Sigmoid colon (tissue), 7 donors: ENCODE results near the gene MLPH. TPM values are rescaled to one million over a fixed set of nuclear protein-coding genes. Genes with fewer than 3 reads are reported as not detected.

Experiments used
- DNase-seq: peaks from one replicate; pipeline ENCODE4 v3.0.0-alpha.2; 2019
- H3K27ac ChIP-seq, 4 donors: fragments of 200-600 bp; sonication (generic); one replicate each; pipeline ENCODE4 v1.5.1; 2016 to 2019; ENCODE audit warnings: mild to moderate bottlenecking in 1 of 4
- H3K27me3 ChIP-seq, 3 donors: fragments of 200-600 bp; sonication (generic); one replicate each; pipeline ENCODE4 v1.5.1; 2019; ENCODE audit warnings: mild to moderate bottlenecking in 1 of 3
- H3K36me3 ChIP-seq, 4 donors: fragments of 200-600 bp; sonication (generic); one replicate each; pipeline ENCODE4 v1.5.1; 2016 to 2019
- H3K4me1 ChIP-seq, 4 donors: fragments of 200-600 bp; sonication (generic); one replicate each; pipeline ENCODE4 v1.5.1; 2017 to 2019
- H3K4me3 ChIP-seq, 4 donors: fragments of 200-600 bp; sonication (generic); one replicate each; pipeline ENCODE4 v1.5.1; 2017 to 2019; ENCODE audit warnings: mild to moderate bottlenecking in 2 of 4, moderate library complexity in 1 of 4
- H3K9me3 ChIP-seq, 4 donors: fragments of 200-600 bp in 3 of 4; sonication (generic) in 3 of 4; one replicate each; pipeline versions ENCODE4 v1.5.1 to v1.6.1; 2013 to 2019
- CTCF ChIP-seq, 4 experiments: fragments of 450-650 bp in 3 of 4; fragments of 200-600 bp in 1 of 4; IDR thresholded peaks; one replicate each; pipeline ENCODE4 v1.5.1; 2016 to 2019; ENCODE audit warnings: antibody characterized with exemption in 4 of 4, mild to moderate bottlenecking in 3 of 4, moderate library complexity in 2 of 4
- EP300 ChIP-seq, 4 donors: sonication (generic); formaldehyde crosslinking; IDR thresholded peaks; one replicate each; pipeline ENCODE4 v1.6.1; 2017; ENCODE audit warnings: antibody characterized with exemption in 4 of 4
- POLR2A ChIP-seq, 2 donors: fragments of 450-650 bp; IDR thresholded peaks; one replicate each; pipeline ENCODE4 v1.6.1; 2016; ENCODE audit warnings: antibody characterized with exemption in 2 of 2, mild to moderate bottlenecking in 2 of 2, moderate library complexity in 2 of 2
- POLR2AphosphoS5 ChIP-seq, 4 donors: sonication (generic); formaldehyde crosslinking; IDR thresholded peaks; one replicate each; pipeline ENCODE4 v1.6.1; 2017; ENCODE audit warnings: antibody characterized with exemption in 4 of 4
- WGBS, 2 donors: extraction: QIAGEN DNeasy Blood & Tissue Kit; methylation state at CpG; one replicate each; pipeline ENCODE4 v1.1.7; 2013; 5-methylcytosine and 5-hydroxymethylcytosine counted together
- intact Hi-C: fragments of 100-400 bp; cut with DNase I; formaldehyde crosslinking; loops from one replicate; pipeline ENCODE4 v1.15.1; 2023
- polyA plus RNA-seq, 3 donors: library from polyadenylated mRNA; stranded (reverse); fragments of 200-250 nt; gene quantifications; one replicate each; pipeline ENCODE4 v1.2.3, GENCODE V29; 2013
- total RNA-seq, 4 donors: library from RNA; depleted of rRNA; stranded (reverse); fragments of >200 nt; gene quantifications; one replicate each; pipeline ENCODE4 v1.1.0, GENCODE V29; 2016
- donor health status: healthy with polysubstance abuse.
- donor health status: Bipolar disorder and iron deficiency.
- donor health status: healthy.

Gene MLPH
- total and polyA plus RNA-seq, 7 donors: 1.8 to 79.3 (median 21.9) TPM

- H3K27me3 ChIP-seq: no peaks in the 10 kb centered on the region
- intact Hi-C loops: no loop called here
- H3K36me3 ChIP-seq: no peaks in the 10 kb centered on the region
- H3K4me3 ChIP-seq: no peak overlapping the region
- TF ChIP-seq EP300 (IDR thresholded peaks at IDR 0.05) (no peak), CTCF (IDR thresholded peaks at IDR 0.05) (no peak), POLR2A (IDR thresholded peaks at IDR 0.05) (no peak), POLR2AphosphoS5 (IDR thresholded peaks at IDR 0.05) (no peak)
- DNase-seq: no peak
- no peaks in the 10 kb centered on the region for H3K9me3 ChIP-seq
- no peaks in the 10 kb centered on the region for H3K4me1 ChIP-seq
- H3K27ac ChIP-seq: no peak overlapping the region
- 92 to 96% methylated on average over 12 of the region's 12 CpGs for WGBS, 2 donors
These were observed 43.7 kb downstream of the MLPH start for GRCh38 chr2:237530472-237531433.

- intact Hi-C loops: no loop called here
- H3K27me3 ChIP-seq: no peaks in the 10 kb centered on the region
- H3K27ac ChIP-seq: no peak overlapping the region
- WGBS, 2 donors: 78 to 85% methylated on average over 11 of the region's 11 CpGs
- DNase-seq: no peak
- TF ChIP-seq CTCF (IDR thresholded peaks at IDR 0.05) (no peak), EP300 (IDR thresholded peaks at IDR 0.05) (no peak), POLR2AphosphoS5 (IDR thresholded peaks at IDR 0.05) (no peak), POLR2A (IDR thresholded peaks at IDR 0.05) (no peak)
- H3K4me3 ChIP-seq: no peak overlapping the region
- no peaks in the 10 kb centered on the region for H3K9me3 ChIP-seq
- H3K4me1 ChIP-seq: no peaks in the 10 kb centered on the region
- H3K36me3 ChIP-seq: no peaks in the 10 kb centered on the region
These were observed 45.1 kb downstream of the MLPH start for GRCh38 chr2:237532160-237532559.

DNA sequence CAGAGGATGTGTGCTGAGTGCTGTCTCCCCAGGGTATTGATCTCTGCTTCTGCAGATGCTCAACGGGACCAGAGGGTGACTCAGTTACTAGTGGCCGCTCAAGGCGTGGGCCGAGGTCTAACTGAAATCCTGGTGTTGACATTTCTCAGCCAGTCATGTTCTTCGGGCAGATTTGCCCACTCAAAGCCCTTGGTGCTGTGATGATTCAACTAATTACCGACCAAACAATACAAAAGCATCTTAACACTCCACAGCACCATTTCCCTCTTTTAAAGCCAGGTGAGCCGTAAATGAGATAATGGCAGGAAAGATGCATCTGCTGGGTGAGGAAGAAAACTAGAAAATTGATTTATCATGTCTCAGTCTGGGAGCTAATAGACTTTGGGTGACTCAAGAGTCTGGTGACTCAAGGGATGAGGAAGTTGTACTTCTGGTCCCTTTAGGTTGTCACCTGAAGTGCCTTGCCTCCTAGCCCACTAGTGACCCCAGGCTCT lies 46.7 kb downstream of the MLPH start:
- no peaks in the 10 kb centered on the region for H3K9me3 ChIP-seq
- intact Hi-C loops: no loop called here
- no peaks in the 10 kb centered on the region for H3K36me3 ChIP-seq
- no peaks in the 10 kb centered on the region for H3K4me1 ChIP-seq
- no peak overlapping the region for H3K27ac ChIP-seq
- H3K4me3 ChIP-seq: no peak overlapping the region
- peaks cover 0 to 6% (median 0%) of the 10 kb centered on the region in 3 donors for H3K27me3 ChIP-seq
- 85 to 88% methylated on average over 7 of the region's 7 CpGs for WGBS, 2 donors
- no peak for TF ChIP-seq EP300 (IDR thresholded peaks at IDR 0.05)
- TF ChIP-seq CTCF (IDR thresholded peaks at IDR 0.05): no peak
- TF ChIP-seq POLR2A (IDR thresholded peaks at IDR 0.05): no peak
- TF ChIP-seq POLR2AphosphoS5 (IDR thresholded peaks at IDR 0.05): no peak
- DNase-seq: no peak

DNA sequence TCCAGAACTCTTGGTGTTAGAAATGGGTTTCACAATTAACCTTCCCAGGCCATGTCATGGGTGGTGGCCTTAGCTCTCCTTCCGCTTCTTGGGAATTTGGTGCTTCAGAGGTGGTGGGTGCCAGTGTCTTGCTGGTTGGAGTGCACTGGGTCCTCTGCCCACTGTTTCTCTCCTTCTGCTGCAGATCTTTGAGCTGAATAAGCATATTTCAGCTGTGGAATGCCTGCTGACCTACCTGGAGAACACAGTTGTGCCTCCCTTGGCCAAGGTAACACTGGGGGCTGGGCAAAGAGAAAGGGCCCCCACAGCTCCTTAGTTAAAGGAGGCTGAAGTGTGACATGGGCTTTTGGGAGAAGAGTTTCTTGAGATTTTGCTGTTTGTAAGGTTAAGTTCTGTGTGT lies 47.3 kb downstream of the MLPH start:
- no peaks in the 10 kb centered on the region for H3K9me3 ChIP-seq
- TF ChIP-seq POLR2A (IDR thresholded peaks at IDR 0.05): no peak
- TF ChIP-seq EP300 (IDR thresholded peaks at IDR 0.05): no peak
- TF ChIP-seq CTCF (IDR thresholded peaks at IDR 0.05): no peak
- no peak for TF ChIP-seq POLR2AphosphoS5 (IDR thresholded peaks at IDR 0.05)
- H3K36me3 ChIP-seq: no peaks in the 10 kb centered on the region
- H3K27me3 ChIP-seq: peaks cover 0 to 6% (median 0%) of the 10 kb centered on the region in 3 donors
- no peak overlapping the region for H3K27ac ChIP-seq
- intact Hi-C loops: no loop called here
- WGBS, 2 donors: 100% methylated on average over 1 of the region's 1 CpG
- H3K4me1 ChIP-seq: no peaks in the 10 kb centered on the region
- H3K4me3 ChIP-seq: no peak overlapping the region
- DNase-seq: no peak
